Inferior parietal cortex (tissue), 1 donor: Measurements from ENCODE around the gene KSR2.

Source experiments
- DNase-seq: peaks from one replicate; pipeline ENCODE4 v3.0.0-alpha.2; 2016; ENCODE audit errors: extremely low spot score

KSR2 gene

DNA sequence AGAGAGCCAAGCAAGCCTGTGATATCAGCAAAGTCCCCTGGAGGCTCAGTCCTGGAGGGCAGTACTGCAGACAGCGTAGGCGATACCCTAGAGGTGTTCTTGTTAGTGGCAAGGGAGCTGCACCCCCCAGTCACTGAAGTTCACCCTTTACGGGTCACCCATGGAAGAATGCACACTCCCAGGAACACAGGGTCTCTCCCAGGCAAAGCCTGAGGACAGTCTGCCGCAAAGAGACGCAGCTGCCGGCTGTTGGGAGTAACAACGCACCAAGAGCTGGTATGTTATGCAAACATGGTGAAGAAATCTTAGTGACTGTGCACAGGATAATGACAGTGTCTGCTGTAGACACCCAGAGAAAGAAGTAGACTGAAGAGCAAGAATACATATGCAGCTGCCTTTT is 563.9 kb downstream of the KSR2 start:
- DNase-seq, result no peak

DNA sequence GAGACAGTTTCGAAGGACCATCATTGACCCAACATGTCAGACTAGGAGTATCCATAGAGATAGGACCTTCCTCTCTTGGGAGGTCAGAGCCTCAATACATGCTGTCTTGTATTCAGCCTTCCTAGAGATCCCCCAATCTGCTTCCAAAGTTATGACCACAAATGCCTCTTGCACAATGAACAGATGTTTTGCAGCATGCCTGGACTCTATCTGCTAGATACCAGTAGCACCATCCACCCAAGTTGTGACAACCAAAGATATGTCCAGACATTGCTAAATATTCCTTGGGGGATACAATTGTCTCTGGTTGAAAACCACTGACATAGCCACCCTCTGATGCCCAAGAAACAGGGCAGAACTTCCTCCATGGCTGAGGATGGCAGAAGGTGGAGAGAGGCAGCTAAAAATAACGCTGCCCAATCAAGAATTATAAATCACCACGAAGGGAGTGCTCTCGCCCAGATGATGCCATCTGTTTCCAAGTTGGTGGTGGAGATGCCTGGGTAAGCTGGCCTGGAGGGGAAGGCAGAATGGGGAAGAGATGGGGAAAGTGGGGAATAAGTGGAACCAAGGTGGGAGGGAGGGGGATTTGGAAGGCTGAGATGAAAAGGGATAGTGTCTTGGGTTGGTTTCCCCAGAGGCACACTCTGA is 564.5 kb downstream of the KSR2 start:
- no peak for DNase-seq

DNA sequence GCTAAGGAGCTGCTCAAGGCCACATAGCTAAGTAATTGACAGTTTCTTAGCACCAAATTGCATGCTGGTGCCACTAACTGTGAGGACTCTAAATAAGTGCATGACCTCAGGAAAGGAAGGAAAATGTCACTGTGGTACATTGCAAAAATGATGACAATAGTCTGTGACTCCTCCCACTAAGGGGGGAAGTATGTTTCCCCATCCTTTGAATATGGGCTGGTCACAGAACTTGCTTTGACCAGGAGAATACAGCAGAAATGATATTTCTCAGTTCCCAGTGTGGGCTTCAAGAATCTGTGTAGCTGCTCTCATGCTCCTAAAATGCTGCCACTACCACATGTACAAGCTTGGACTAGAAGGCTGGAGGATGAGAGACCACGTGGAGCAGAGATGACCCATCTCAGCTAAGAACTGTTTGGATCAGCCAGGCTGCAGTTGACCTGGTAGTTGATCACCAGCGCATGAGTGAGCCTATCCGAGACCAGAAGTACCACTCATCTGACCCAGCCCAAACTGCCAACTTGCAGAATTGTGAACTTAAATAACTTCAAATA is 565.1 kb downstream of the KSR2 start:
- no peak for DNase-seq
